GM12878 (cell line): ENCODE measurements around the gene CCDC32.

ENCODE experiments used
- ATF3 ChIP-seq: IDR thresholded peaks from 2 replicates; pipeline ENCODE4 v1.6.1; 2011; ENCODE audit warnings: low read depth, mild to moderate bottlenecking, low read length, moderate library complexity, borderline replicate concordance; ENCODE audit errors: extremely low read depth
- BHLHE40 ChIP-seq, 2 experiments: fragments of 450-650 bp in 1 of 2; IDR thresholded peaks; 2 replicates each; pipeline ENCODE4 v1.6.1; 2011 to 2017; ENCODE audit warnings: low read depth in 2 of 2, borderline replicate concordance in 1 of 2, improper control_type of control experiment in 1 of 2, low read length in 1 of 2, mild to moderate bottlenecking in 1 of 2
- CBFB ChIP-seq: IDR thresholded peaks from 2 replicates; pipeline ENCODE4 v1.6.1; 2016; ENCODE audit warnings: antibody characterized with exemption, low read depth
- CHD4 ChIP-seq: fragments of 200-600 bp; sonication (generic); IDR thresholded peaks from 2 replicates; pipeline ENCODE4 v1.6.1; 2016; ENCODE audit warnings: mild to moderate bottlenecking
- CREB1 ChIP-seq: IDR thresholded peaks from 2 replicates; pipeline ENCODE4 v1.6.1; 2012; ENCODE audit warnings: low read depth, mild to moderate bottlenecking, inconsistent platforms
- CTCF ChIP-seq, 3 experiments: IDR thresholded peaks in 2 of 3; conservative IDR thresholded peaks in 1 of 3; 2 replicates each; pipeline ENCODE4 v1.5.1; 2011; ENCODE audit warnings: low read depth in 3 of 3, low read length in 3 of 3, mild to moderate bottlenecking in 3 of 3, control low read depth in 2 of 3, moderate library complexity in 2 of 3, inconsistent platforms in 1 of 3, mixed read lengths in 1 of 3; ENCODE audit not compliant: control insufficient read depth in 2 of 3, insufficient read depth in 1 of 3; ENCODE audit errors: extremely low read depth in 1 of 3
- MTA3 ChIP-seq: IDR thresholded peaks from 2 replicates; pipeline ENCODE4 v1.6.1; 2012; ENCODE audit warnings: low read length, inconsistent platforms, borderline replicate concordance
- NRF1 ChIP-seq: conservative IDR thresholded peaks from 2 replicates; pipeline ENCODE4 v1.6.1; 2011; ENCODE audit warnings: mild to moderate bottlenecking, low read depth, low read length, improper control_type of control experiment
- POLR2A ChIP-seq: IDR thresholded peaks from 2 replicates; pipeline ENCODE4 v1.6.1; 2011; ENCODE audit warnings: low read depth, mild to moderate bottlenecking, low read length
- SREBF1 ChIP-seq: IDR thresholded peaks from 2 replicates; pipeline ENCODE4 v1.6.1; 2012; ENCODE audit warnings: mild to moderate bottlenecking, low read length
- SUZ12 ChIP-seq: fragments of 200-600 bp; sonication (generic); IDR thresholded peaks from one replicate; pipeline ENCODE4 v1.6.1; 2018; ENCODE audit warnings: antibody characterized with exemption, mild to moderate bottlenecking; ENCODE audit not compliant: unreplicated experiment
- TF ChIP-seq, protein P1 (sequence below): fragments of 450-650 bp; IDR thresholded peaks from 2 replicates; pipeline ENCODE4 v1.6.1; 2014; ENCODE audit warnings: mild to moderate bottlenecking
- TF ChIP-seq, protein P2 (sequence below): fragments of 450-650 bp; formaldehyde crosslinking; IDR thresholded peaks from 2 replicates; pipeline ENCODE4 v1.5.0; 2022; ENCODE audit warnings: mild to moderate bottlenecking, missing genetic modification characterization
- TF ChIP-seq, protein P3 (sequence below): IDR thresholded peaks from 2 replicates; pipeline ENCODE4 v1.6.1; 2012; ENCODE audit warnings: mild to moderate bottlenecking, low read depth, low read length

DNA sequence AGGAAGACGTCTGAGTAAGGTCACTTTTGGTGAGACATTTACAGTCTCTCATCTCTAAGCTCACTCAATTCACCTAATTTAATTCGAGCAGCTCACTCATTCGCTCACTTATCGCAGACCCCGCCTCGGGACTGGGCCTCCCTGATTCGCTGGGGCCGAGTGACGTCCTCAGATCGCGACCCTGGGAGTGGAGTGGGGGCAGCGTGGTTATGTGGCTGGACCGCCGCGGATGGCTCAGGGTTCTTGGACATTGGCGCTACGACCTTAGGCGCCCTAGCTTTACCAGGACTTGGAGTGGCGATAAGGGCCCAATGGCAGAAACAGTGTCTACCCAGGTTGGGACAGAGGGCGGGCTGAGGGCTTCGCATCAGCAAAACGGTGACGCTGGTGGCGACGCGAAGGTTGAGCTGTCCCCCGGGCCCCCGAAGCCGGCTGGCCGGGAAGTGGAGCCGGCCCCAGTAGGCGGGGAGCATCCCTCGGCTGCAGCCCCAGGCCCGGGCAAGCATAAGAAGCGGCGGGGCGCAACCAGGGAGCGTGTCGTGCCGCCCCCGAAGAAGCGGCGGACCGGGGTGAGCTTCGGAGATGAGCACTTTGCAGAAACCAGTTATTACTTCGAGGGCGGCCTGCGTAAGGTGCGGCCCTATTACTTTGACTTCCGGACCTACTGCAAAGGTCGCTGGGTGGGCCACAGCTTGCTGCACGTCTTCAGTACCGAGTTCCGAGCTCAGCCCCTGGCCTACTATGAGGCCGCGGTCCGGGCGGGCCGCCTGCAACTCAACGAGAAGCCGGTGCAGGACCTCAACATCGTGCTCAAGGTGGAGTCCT, 4.5 kb upstream of the CCDC32 start, which contains the start of gene RPUSD2:
- TF ChIP-seq CBFB (peak; percentile 86), CREB1 (peak; percentile 99), CTCF (IDR thresholded peaks at IDR 0.05 in 2 of 3, conservative IDR thresholded peaks at IDR 0.05 in 1 of 3; ENCODE audit: control insufficient read depth in 2 of 3, extremely low read depth in 1 of 3, insufficient read depth in 1 of 3, low read depth in 3 of 3, low read length in 3 of 3) (no peak), SUZ12 (no peak), NRF1 (no peak), POLR2A (peak; percentile 93), BHLHE40 (IDR thresholded peaks at IDR 0.05; ENCODE audit: borderline replicate concordance in 1 of 2, low read depth in 2 of 2, low read length in 1 of 2) (0 out of 4 replicates have a peak, but pooled peaks have one; percentile 19 to 33), MTA3 (no peak), CHD4 (no peak), ATF3 (peak; percentile 71; the same call in 1 of the 2 replicates), SREBF1 (no peak)
- TF ChIP-seq, protein P1, sequence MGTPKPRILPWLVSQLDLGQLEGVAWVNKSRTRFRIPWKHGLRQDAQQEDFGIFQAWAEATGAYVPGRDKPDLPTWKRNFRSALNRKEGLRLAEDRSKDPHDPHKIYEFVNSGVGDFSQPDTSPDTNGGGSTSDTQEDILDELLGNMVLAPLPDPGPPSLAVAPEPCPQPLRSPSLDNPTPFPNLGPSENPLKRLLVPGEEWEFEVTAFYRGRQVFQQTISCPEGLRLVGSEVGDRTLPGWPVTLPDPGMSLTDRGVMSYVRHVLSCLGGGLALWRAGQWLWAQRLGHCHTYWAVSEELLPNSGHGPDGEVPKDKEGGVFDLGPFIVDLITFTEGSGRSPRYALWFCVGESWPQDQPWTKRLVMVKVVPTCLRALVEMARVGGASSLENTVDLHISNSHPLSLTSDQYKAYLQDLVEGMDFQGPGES = no peak
- TF ChIP-seq, protein P2, sequence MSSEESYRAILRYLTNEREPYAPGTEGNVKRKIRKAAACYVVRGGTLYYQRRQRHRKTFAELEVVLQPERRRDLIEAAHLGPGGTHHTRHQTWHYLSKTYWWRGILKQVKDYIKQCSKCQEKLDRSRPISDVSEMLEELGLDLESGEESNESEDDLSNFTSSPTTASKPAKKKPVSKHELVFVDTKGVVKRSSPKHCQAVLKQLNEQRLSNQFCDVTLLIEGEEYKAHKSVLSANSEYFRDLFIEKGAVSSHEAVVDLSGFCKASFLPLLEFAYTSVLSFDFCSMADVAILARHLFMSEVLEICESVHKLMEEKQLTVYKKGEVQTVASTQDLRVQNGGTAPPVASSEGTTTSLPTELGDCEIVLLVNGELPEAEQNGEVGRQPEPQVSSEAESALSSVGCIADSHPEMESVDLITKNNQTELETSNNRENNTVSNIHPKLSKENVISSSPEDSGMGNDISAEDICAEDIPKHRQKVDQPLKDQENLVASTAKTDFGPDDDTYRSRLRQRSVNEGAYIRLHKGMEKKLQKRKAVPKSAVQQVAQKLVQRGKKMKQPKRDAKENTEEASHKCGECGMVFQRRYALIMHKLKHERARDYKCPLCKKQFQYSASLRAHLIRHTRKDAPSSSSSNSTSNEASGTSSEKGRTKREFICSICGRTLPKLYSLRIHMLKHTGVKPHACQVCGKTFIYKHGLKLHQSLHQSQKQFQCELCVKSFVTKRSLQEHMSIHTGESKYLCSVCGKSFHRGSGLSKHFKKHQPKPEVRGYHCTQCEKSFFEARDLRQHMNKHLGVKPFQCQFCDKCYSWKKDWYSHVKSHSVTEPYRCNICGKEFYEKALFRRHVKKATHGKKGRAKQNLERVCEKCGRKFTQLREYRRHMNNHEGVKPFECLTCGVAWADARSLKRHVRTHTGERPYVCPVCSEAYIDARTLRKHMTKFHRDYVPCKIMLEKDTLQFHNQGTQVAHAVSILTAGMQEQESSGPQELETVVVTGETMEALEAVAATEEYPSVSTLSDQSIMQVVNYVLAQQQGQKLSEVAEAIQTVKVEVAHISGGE (CRISPR knock-in tag) = no peak
- TF ChIP-seq, protein P3, sequence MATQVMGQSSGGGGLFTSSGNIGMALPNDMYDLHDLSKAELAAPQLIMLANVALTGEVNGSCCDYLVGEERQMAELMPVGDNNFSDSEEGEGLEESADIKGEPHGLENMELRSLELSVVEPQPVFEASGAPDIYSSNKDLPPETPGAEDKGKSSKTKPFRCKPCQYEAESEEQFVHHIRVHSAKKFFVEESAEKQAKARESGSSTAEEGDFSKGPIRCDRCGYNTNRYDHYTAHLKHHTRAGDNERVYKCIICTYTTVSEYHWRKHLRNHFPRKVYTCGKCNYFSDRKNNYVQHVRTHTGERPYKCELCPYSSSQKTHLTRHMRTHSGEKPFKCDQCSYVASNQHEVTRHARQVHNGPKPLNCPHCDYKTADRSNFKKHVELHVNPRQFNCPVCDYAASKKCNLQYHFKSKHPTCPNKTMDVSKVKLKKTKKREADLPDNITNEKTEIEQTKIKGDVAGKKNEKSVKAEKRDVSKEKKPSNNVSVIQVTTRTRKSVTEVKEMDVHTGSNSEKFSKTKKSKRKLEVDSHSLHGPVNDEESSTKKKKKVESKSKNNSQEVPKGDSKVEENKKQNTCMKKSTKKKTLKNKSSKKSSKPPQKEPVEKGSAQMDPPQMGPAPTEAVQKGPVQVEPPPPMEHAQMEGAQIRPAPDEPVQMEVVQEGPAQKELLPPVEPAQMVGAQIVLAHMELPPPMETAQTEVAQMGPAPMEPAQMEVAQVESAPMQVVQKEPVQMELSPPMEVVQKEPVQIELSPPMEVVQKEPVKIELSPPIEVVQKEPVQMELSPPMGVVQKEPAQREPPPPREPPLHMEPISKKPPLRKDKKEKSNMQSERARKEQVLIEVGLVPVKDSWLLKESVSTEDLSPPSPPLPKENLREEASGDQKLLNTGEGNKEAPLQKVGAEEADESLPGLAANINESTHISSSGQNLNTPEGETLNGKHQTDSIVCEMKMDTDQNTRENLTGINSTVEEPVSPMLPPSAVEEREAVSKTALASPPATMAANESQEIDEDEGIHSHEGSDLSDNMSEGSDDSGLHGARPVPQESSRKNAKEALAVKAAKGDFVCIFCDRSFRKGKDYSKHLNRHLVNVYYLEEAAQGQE = 0 out of 2 replicates have a peak, but pooled peaks have one; percentile 24
